ENCODE results near the gene NFATC3.
A peak's percentile ranks its signal among the peaks of the same experiment; 100 is the strongest.

NFATC3 gene

DNA sequence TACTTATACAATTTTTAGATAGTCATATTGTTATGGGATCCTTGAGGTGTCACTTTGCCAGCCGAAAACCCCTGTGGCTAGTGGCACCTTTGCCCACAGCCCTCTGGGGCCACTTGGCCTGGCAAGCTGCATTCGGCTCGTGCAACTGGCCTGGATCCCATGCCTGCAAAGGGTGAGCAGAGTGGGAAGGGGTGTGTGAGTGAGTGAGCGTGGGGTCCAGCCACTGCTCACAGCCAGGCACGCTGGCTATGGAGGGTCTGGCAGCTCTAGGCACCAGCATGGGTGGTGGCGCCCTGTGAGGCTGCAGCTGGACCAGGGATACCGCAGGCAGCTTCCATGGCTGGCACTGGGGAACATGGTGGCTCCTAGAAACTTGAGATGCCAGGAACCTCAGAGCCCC lies 101.7 kb downstream of the NFATC3 start:
- DNase-seq (ENCODE audit: low spot score), result no peak

DNA sequence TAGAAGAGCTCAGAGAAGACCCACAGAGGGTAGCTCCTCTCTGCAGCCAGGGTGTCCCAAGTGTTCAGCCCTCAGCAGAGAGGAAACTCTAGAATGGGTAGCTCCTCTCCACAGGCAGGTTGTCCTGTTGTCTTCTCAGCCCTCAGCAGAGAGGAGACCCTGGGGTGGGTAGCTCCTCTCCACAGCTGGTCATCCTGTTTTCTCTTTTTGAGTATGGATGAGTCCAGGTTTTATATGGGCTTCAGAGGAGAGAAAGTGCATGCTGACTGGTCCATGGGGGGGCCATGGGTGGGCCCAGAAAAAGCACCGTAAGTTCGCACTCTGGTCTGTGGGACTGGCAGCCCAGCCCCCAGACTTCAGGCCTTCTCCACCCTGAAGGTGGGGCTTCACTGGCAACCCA lies 102.3 kb downstream of the NFATC3 start:
- DNase-seq (ENCODE audit: low spot score), result no peak

DNA sequence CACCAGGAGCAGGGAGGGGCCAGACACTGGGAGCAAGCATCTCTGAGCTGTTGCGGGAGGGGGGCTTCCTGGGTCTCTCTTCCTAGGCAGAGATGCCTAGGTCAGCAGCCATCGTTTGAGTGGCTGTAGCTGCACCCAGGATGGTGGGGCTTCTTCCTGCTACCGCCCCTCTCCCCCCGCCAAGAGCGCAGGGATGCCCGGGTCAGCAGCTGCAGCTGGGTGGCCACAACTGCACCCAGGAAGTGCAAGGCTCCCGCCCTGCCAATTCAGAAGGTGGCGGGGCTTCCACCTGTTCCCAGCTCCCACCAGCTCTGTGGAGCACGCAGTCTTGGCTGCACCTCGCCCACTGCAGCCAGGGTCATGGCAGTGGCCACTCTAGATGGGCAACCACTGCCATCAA lies 103.0 kb downstream of the NFATC3 start:
- DNase-seq (ENCODE audit: low spot score), result no peak

DNA sequence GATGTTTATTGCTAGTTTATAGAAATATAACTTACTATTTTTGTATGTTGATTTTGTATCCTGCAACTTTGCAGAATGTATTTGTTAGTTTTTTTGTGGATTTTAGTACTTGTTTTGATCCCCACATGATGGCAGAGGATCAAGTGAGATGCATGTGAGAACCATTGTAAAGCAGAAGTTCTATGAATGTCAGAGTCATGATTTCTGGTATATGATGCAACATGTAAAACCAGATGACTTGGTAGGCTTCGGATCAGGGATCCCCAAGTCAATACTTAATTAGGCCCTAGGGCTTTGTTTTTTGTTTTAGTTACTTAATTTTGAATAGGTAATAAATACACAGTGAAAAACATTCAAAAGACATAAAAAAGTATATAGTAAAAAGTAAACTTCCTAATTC lies 104.9 kb downstream of the NFATC3 start:
- no peak for DNase-seq (ENCODE audit: low spot score)

DNA sequence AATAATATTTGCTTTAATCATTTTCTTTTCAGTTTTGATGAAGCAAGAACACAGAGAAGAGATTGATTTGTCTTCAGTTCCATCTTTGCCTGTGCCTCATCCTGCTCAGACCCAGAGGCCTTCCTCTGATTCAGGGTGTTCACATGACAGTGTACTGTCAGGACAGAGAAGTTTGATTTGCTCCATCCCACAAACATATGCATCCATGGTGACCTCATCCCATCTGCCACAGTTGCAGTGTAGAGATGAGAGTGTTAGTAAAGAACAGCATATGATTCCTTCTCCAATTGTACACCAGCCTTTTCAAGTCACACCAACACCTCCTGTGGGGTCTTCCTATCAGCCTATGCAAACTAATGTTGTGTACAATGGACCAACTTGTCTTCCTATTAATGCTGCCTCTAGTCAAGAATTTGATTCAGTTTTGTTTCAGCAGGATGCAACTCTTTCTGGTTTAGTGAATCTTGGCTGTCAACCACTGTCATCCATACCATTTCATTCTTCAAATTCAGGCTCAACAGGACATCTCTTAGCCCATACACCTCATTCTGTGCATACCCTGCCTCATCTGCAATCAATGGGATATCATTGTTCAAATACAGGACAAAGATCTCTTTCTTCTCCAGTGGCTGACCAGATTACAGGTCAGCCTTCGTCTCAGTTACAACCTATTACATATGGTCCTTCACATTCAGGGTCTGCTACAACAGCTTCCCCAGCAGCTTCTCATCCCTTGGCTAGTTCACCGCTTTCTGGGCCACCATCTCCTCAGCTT lies 105.8 kb downstream of the NFATC3 start:
- no peak for DNase-seq (ENCODE audit: low spot score)

DNA sequence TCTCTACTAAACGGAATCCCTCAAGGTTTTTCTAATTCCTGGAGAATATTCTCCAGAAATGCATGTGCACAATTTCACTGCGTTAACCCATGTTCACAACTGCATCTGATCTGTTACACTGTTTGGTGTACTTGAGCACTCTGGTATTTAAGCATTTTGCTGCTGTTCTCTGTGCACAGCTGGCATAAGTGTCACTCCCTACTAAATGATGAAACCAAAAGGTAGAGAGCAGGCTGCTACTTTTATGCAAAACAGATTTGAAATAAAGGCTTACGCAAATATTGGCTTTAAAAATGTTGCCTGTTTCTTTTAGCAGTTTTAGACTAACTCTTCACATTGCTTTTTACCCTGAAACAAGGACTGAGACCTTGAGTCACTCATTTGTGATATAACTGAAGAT lies 109.1 kb downstream of the NFATC3 start:
- DNase-seq (ENCODE audit: low spot score), result no peak

DNA sequence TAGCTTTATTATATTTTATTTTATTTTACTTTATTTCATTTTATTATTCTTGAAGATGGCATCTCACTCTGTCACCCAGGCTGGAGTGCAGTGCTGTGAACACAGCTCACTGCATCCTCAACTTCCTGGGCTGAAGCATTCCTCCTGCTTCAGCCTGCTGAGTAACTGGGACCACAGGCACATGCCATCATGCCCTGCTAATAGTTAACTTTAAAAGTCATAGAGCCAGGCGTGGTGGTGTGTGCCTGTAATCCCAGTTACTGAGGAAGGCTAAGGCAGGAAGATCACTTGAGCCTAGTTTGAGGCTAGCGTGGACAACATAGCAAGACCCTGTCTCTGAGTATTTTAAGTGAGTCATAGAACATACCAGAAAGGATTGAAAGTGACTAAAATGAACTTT lies 112.1 kb downstream of the NFATC3 start:
- no peak for DNase-seq (ENCODE audit: low spot score)

DNA sequence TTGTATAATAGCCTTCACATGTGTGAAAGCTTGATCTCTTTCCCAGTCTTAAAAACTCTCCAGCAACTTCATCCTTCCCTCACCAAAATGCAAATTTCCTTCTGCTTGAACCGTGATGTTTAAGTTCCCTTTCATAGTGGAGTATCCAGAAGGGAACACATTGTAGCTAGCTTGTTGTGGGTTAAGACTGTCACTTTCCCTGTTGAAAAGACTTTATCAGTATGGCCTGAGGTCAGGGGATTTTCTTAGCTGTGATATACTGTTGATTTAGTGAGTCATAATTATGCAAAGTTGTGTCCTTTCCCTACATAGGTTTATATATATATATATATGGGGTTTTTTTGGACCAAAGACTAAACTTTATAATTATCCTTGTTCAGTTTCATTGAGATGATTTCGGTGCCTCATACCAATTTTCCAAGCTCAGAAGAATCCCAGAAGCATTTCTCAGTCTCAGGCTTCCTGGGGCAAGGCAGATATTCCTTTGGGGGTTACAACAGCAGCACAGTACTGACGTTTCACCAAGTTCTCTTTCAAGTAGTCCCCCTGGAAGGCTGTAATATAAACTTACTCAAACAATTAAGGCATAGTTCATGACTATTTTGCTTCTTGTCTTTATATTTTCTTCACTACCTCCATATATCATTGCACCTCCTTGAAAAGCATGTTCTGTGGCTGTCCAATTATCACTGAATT lies 115.1 kb downstream of the NFATC3 start:
- no peak for DNase-seq (ENCODE audit: low spot score)

DNA sequence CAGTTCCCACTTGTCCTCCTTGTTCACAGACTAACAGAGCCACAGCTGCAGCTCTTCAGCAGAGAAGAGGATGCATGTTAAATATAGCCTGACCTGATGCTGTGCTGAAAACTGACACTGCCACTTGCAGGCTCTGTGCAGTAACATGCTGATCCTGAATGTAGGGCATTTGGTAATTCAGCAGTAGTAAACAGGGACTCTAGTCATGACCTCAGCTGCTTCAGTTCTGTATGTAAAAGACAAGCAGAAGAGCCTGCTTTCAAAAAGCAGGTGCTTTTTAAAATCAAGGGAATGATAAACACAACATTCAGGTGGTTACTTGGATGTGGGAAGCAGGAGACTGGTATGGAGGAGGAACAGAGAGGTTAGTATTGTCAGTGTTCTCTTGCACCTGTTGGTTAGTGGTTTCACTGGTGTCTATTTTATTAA lies 116.9 kb downstream of the NFATC3 start:
- no peak for DNase-seq (ENCODE audit: low spot score)

DNA sequence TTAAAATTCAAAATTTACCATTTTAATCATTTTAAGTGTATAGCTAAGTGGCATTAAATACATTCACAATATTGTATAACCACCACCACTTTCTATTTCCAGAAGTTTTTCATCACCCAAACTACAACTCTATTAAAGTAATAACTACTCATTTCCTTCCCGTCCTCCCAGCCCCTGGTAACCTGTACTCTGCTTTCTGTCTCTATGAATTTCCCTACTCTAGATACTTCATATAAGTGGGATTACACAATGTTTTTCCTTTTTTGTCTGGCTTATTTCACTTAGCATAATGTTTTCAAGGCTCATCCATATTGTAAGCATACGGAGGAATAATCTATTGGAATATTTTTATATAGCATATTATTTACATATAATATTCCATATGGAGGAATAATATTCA lies 121.1 kb downstream of the NFATC3 start:
- no peak for DNase-seq (ENCODE audit: low spot score)

DNA sequence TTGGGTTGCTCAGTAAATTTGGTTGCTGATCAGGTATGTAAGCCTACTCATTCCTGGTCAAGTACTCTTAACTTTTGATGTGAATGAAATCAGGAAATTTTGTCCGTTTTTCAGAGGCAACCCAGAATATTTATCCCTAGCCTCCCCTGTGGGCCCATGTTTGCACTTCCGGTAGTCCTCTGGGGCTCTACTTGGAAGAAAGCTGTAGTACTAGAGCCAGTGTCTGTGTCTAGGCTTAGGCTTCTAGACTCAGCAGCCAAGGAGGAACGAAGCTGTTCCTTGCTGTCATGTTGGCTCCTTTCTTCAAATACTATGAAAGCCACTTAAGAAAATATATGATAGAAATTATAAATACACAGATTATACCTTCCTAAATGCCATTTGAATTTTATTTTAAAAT lies 129.6 kb downstream of the NFATC3 start:
- no peak for DNase-seq (ENCODE audit: low spot score)

DNA sequence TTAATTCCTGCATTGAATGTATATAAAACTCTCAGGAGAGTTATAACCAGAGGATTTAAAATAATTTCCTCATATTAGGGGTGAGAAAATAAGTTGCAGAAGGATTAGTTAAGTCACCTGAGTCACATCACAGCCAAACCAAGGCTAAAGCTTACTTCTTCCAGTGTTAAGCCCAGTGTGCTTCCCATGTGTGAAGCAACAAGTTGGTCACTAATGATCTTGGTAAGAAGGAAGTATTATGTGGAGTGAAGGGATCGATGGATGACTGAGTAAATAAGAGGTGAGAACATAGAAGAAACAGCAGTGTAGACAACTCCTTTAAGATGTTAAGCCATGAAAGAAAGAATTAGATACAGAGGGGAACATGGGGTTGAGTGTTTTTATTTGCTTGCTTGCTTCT lies 130.1 kb downstream of the NFATC3 start:
- DNase-seq (ENCODE audit: low spot score), result no peak

DNA sequence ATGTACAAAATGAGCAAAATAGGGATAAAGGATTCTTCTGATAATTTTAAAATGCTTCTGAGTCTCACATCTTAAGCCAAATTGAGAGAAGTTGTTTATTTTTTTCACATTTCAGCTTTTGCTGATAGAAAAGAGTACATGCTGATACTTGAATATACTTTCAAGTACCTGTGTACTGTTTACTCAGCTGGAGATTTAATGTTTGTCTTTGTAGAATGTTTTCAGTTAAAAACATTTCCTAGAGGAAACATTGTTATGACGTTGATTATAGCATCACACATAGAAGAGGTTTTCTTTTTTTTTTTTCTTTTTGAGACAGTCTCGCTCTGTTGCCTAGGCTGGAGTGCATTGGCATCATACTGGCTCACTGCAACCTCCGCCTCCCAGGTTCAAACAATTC lies 131.1 kb downstream of the NFATC3 start:
- DNase-seq (ENCODE audit: low spot score), result no peak

DNA sequence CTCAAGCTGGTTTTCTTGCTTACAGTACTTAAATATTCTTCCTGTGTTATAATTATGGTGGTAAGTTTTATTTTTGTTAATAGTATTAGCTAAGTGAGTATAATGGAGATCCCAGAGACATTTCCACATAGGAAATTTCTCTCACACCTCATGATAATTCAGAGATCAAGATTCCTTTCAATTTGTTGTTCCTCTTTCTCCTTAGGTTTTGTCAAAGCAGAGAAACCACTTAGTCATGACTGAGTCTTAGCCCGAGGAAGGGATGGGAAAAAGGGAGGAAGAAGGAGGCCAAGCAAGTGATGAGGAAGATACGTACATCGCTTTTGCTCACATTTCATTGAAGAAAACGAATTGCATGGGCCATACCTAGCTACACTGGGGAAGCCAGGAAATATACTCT lies 132.3 kb downstream of the NFATC3 start:
- no peak for DNase-seq (ENCODE audit: low spot score)

DNA sequence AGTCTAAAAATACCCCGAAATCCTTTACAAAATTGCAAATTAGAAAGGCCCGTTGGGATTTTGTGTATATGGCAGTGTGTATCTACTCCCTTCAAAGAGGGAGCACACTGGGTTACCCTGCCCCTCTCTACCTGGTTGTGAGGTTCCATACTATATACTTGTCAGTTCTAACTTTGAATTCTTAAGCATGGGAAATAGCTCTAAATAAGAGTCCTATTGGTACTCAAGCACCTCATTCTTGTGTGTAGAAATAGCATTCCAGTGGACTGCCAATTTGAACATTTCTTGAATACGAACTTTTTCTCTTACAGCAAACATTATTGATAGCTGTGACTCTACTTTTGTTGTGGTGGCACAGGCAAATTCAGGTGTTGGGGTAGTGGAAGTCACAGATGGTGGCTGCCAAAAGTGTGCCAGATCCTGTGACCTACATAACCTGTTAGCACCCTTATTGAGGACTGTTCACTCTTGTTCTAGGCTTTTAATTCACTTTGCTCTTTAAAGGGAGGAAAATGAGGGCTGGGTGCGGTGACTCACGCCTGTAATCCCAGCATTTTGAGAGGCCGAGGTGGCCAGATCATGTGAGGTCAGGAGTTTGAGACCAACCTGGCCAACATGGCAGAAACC lies 134.7 kb downstream of the NFATC3 start:
- no peak for DNase-seq (ENCODE audit: low spot score)

DNA sequence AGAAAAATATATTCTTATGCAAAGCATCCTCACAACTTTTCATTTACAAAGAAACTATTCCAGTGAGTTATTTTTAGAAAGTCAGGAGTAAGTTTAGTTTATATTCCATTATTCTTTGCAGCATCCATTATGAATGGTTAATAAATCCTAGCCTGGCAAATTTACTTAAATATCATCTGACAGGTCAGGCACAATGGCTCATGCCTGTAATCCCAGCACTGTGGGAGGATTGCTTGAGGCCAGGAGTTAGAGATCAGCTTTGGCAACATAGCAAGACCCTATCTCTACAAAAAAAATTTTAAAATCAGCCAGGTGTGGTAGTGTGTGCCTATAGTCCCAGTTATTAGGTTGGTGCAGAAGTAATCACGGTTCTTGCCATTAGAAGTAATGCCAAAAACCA lies 137.9 kb downstream of the NFATC3 start:
- no peak for DNase-seq (ENCODE audit: low spot score)

DNA sequence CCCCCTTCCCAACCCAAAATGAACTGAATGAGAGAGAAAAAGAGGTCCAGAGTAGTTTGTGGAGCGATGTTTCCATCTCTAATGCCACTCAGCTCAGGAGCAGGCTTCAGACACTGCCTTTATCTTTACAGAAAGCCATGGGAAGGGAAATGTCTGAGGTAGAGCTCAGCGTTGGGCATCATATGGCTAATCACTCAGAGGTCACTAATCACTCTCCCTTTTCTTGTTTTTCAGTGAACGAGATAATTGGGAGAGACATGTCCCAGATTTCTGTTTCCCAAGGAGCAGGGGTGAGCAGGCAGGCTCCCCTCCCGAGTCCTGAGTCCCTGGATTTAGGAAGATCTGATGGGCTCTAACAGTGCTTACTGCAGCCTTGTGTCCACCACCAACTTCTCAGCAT lies 140.9 kb downstream of the NFATC3 start:
- DNase-seq (ENCODE audit: low spot score), result no peak

DNA sequence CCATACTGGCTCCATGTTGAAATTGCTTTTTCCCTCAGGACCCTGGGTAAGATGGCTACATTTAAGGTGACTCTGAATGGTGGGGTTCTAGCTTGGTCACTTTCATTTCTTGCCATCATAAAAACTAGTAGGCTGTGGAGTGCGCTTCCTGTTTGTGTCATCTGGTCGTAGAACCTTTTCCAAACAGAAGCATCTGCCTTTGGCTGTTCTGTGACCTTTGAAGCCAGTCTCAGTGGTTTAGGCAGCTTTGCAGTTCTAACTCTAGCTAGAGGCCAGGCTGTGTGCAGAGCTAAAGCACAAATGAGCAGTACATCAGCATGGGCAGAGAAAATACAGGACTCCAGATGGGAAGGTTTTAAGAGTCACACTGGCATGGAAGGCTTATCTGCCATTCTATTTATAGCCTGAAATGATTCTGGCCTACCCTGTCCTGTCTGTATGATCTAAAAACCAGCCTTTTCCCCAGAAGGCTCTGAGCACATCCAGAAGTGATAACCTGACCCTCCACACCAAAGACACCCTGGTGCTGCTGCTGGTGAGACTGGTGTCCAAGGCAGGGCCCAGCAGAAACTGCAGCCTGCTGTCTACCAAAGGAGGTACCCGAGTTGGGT lies 142.1 kb downstream of the NFATC3 start:
- no peak for DNase-seq (ENCODE audit: low spot score)

DNA sequence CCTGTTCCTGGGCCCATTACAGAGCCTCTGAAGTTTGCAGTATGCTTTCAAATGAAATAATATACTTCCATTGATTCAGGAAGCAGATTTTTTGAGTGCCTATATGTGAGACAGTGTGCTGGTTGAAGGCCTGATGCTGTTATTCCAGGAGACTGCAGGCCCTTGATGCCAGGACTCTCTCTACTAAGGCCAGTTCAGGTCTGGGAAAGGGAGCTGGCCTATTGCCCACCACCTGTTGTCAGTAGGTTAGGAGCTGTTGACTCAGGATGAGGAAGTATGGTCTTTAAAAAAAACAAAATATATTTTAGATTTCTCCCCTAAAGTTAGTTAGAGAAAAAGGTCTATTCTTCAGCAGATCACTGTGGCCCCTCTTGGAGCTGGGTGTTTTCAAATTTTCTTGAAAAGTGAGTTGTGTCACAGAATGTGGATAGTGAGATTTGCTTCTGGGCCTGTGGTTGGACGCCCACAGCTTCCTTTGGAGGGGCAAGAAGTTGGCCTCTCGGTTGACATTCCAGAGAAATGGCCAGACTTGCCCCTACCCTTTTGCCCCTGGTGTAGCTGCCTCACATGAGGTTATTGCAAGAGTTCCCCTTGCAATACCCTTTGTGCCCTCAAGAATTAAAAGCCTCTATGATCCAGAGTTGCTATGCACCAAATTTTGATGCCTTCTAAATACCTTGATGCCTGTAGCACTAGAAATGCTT lies 142.8 kb downstream of the NFATC3 start:
- DNase-seq (ENCODE audit: low spot score), result no peak

DNA sequence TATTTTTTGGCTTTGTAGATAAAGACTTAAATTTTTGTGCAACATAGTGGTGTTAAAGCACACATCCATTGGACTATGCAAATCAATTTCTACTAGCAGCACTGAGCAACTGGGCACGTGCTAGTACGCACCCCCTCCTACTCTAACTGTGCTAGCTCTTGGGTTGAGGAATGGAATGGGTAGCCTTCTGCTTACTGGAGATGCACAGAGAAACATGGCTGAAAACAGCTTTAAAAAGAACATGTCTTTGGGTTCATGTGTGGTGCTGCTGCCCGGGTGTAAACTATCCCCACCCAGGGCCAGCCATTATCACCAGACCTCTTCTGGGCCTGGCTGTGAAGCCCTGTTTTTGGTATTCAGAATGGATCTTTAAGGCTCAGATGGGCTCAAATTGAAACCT lies 143.5 kb downstream of the NFATC3 start:
- peak; percentile 26 for DNase-seq (ENCODE audit: low spot score)

DNA sequence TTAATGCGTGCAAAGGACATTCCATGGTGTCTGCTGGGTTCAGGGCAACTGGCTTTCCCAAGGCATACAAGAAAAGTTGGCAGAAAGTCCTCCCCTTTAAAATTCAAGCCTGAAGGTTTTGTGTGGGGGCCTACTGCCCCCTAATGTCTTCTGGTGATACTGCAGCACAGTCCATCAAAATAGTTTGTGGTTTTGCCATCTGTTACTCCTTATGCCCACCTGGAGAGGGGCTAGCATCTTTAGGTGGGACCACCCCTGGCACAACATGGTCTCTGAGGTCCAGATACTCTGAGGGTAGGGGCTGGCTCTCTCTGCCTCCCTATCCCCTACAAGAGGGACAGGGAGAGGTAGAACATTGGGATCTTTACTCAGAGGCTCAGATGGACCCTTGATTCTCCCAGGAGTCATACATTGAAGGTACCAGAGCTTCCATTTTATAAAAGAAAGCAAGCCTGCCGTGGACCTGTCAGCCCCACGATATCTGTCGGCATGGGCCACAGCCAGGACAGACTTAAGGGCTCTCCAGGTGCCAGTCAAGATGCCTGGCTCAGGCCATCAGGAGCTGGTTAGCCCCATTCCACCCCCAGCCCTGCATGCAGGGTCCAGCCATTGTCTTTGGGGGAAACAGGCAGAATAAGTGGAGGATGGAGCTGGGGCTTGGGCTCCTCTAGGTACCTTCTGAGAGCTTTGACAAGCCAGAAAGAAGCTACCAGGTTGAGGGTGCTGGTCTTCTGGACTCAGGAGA lies 144.4 kb downstream of the NFATC3 start:
- peak; percentile 78 for DNase-seq (ENCODE audit: low spot score)

DNA sequence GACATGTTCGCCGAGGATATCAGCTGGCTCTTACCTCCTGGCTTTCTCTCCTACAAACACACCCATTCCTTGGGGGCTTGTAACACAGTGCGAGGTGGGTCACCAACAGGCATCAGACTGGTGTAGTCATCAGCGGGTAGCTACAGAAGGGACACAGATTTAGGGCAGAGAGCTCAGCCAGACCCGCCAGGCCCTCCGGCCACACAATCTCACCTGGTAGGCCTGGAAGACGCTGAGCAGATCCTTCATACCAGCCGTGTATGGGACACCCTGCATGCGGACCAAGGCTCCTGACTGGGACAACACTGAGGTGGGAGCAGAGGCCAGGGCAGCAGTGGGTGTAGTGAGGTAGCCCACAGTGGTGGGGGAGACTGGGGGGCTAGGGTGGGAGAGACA lies 145.0 kb downstream of the NFATC3 start:
- DNase-seq (ENCODE audit: low spot score), result no peak
